T47D (cell line): ENCODE results near the gene POLR1A.

Experiments
- DNase-seq, 2 experiments: peaks; one replicate each; pipeline versions ENCODE4 v3.0.0 to v3.0.0-alpha.2; 2011 to 2012; ENCODE audit warnings: low read depth in 1 of 2, low spot score in 1 of 2
- JUND ChIP-seq: IDR thresholded peaks from 2 replicates; pipeline ENCODE4 v1.6.1; 2012; ENCODE audit warnings: low read depth
- in situ Hi-C: cut with HindIII; loops from 2 replicates; pipeline ENCODE4 v1.10.0; 2016; ENCODE audit warnings: low sequenced_read_pairs, low pct_unique_long_range_greater_than_20kb

POLR1A gene

GRCh38 chr2:86015699-86016098 lies 90.0 kb downstream of the POLR1A start:
- DNase-seq: no peak
- TF ChIP-seq JUND: no peak
- in situ Hi-C loops: no loop called here

- in situ Hi-C loops: no loop called here
- no peak for DNase-seq
- TF ChIP-seq JUND: no peak
Observed at GRCh38 chr2:86015006-86015405, 90.7 kb downstream of the POLR1A start.

- TF ChIP-seq JUND: no peak
- no peak for DNase-seq
- in situ Hi-C loops: no loop called here
Observed at GRCh38 chr2:86014493-86014892, 91.2 kb downstream of the POLR1A start.

- no peak for TF ChIP-seq JUND
- in situ Hi-C loops: no loop called here
- DNase-seq: no peak
Observed at GRCh38 chr2:86012007-86012712, 93.5 kb downstream of the POLR1A start.

- in situ Hi-C loops: no loop called here
- DNase-seq: no peak
- TF ChIP-seq JUND: no peak
Observed at GRCh38 chr2:86011449-86011941, 94.2 kb downstream of the POLR1A start.

GRCh38 chr2:86010083-86010482 lies 95.6 kb downstream of the POLR1A start:
- no peak for DNase-seq
- in situ Hi-C loops: no loop called here
- TF ChIP-seq JUND: no peak

GRCh38 chr2:86006524-86006923 lies 99.2 kb downstream of the POLR1A start:
- no peak for TF ChIP-seq JUND
- no peak for DNase-seq
- in situ Hi-C loops: no loop called here

GRCh38 chr2:86003967-86004366 lies 101.7 kb downstream of the POLR1A start:
- TF ChIP-seq JUND: no peak
- in situ Hi-C loops: no loop called here
- DNase-seq: no peak

- no peak for DNase-seq
- in situ Hi-C loops: no loop called here
- no peak for TF ChIP-seq JUND
Observed at GRCh38 chr2:86003104-86003503, 102.6 kb downstream of the POLR1A start.

GRCh38 chr2:86002375-86002774 lies 103.3 kb downstream of the POLR1A start:
- DNase-seq: no peak
- in situ Hi-C loops: no loop called here

GRCh38 chr2:86001326-86001725 lies 104.4 kb downstream of the POLR1A start:
- DNase-seq: no peak
- TF ChIP-seq JUND: no peak
- in situ Hi-C loops: no loop called here

More at GRCh38 chr2:86002375-86002774, 103.3 kb downstream of the POLR1A start:
- no peak for TF ChIP-seq JUND

- no peak for TF ChIP-seq JUND
- in situ Hi-C loops: no loop called here
- DNase-seq: no peak
Observed at GRCh38 chr2:86000938-86001312, 104.8 kb downstream of the POLR1A start.

- DNase-seq: no peak
- in situ Hi-C loops: no loop called here
- TF ChIP-seq JUND: no peak
Observed at GRCh38 chr2:86000131-86000937, 105.4 kb downstream of the POLR1A start.
